ENCODE measurements around the gene ZBTB16. TPM values are rescaled to one million over a fixed set of nuclear protein-coding genes. Genes with fewer than 3 reads are reported as not detected.

ZBTB16 gene
- total and polyA plus RNA-seq, 2 of the 13 experiments (the other 11 are each of a cell fraction or from before 2014, with no cell fraction given), result not detected

DNA sequence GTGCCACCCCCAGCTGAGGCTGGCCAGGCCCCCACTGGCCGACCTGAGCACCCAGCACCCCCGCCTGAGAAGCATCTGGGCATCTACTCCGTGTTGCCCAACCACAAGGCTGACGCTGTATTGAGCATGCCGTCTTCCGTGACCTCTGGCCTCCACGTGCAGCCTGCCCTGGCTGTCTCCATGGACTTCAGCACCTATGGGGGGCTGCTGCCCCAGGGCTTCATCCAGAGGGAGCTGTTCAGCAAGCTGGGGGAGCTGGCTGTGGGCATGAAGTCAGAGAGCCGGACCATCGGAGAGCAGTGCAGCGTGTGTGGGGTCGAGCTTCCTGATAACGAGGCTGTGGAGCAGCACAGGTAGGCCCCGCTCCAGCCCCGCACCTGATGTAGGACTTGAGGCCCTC, 4.7 kb downstream of the ZBTB16 start:
- Histone ChIP-seq H3K4me3 (replicated peaks in 1 of 3; ENCODE audit: insufficient read depth in 1 of 3, low read depth in 2 of 3, low read length in 3 of 3) (no peak overlapping the region), H3K9me3 (ENCODE audit: low read length) (no peaks in the 10 kb centered on the region), H3K4me1 (ENCODE audit: insufficient read depth, low read length) (no peaks in the 10 kb centered on the region), H3K27ac (ENCODE audit: extremely low read length, insufficient read depth, low read length) (no peak overlapping the region), H3K36me3 (replicated peaks in 1 of 2; ENCODE audit: control insufficient read depth in 1 of 2, insufficient read depth in 2 of 2, low read length in 2 of 2) (no peaks in the 10 kb centered on the region), H3K27me3 (ENCODE audit: control insufficient read depth in 1 of 2, insufficient read depth in 2 of 2, low read length in 2 of 2) (peaks cover 9 to 76% of the 10 kb centered on the region in 2 experiments), H2AFZ (ENCODE audit: low read length) (no peak overlapping the region), H3K9ac (ENCODE audit: insufficient read depth, low read depth, low read length) (no peak overlapping the region), H4K20me1 (ENCODE audit: insufficient read depth, low read length) (0 out of 2 replicates have a peak, but pooled peaks cover 4% of the 10 kb centered on the region), H3K79me2 (ENCODE audit: insufficient read depth, low read length) (no peaks in the 10 kb centered on the region), H3K4me2 (ENCODE audit: low read depth, low read length) (no peak overlapping the region)
- POLR2A ChIA-PET, result no interaction called here
- in situ Hi-C loops (cut with HindIII; ENCODE audit: extremely low pct_ligation_motif_present, low pct_unique_long_range_greater_than_20kb) (no loop called here), intact Hi-C loops (cut with micrococcal nuclease; ENCODE audit: unreplicated experiment) (no loop called here)
- DNase-seq (ENCODE audit: low spot score) (no peak), ATAC-seq (no peak), FAIRE-seq (no peak)
- WGBS (ENCODE audit: low lambda C conversion rate), result no CpG with 5 or more reads among the region's 14 CpGs
- CTCF ChIA-PET (ENCODE audit: low intra/inter-chr PET ratio, low total read pairs), result no interaction called here
- no TSS peak for BruUV-seq (replicated peaks)
- TF ChIP-seq, protein P1, sequence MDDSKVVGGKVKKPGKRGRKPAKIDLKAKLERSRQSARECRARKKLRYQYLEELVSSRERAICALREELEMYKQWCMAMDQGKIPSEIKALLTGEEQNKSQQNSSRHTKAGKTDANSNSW (CRISPR knock-in tag; IDR thresholded peaks at IDR 0.05; ENCODE audit: borderline replicate concordance), result no peak
- 0 out of 2 replicates have a peak, but pooled peaks have one; percentile 20 for TF ChIP-seq BHLHE40 (IDR thresholded peaks at IDR 0.05; ENCODE audit: low read length)
- TF ChIP-seq, protein P2, sequence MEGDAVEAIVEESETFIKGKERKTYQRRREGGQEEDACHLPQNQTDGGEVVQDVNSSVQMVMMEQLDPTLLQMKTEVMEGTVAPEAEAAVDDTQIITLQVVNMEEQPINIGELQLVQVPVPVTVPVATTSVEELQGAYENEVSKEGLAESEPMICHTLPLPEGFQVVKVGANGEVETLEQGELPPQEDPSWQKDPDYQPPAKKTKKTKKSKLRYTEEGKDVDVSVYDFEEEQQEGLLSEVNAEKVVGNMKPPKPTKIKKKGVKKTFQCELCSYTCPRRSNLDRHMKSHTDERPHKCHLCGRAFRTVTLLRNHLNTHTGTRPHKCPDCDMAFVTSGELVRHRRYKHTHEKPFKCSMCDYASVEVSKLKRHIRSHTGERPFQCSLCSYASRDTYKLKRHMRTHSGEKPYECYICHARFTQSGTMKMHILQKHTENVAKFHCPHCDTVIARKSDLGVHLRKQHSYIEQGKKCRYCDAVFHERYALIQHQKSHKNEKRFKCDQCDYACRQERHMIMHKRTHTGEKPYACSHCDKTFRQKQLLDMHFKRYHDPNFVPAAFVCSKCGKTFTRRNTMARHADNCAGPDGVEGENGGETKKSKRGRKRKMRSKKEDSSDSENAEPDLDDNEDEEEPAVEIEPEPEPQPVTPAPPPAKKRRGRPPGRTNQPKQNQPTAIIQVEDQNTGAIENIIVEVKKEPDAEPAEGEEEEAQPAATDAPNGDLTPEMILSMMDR (CRISPR knock-in tag; IDR thresholded peaks at IDR 0.05), result peak; percentile 25
- no peak for TF ChIP-seq NR2F6 (IDR thresholded peaks at IDR 0.05)
- TF ChIP-seq NR2F6 (CRISPR knock-in tag; IDR thresholded peaks at IDR 0.05), result 0 out of 2 replicates have a peak, but pooled peaks have one; percentile 7
- TF ChIP-seq HNF4A (CRISPR knock-in tag; IDR thresholded peaks at IDR 0.05), result peak; percentile 29; the same call in 1 of the 2 replicates
- no peak for TF ChIP-seq ZSCAN29 (CRISPR knock-in tag; conservative IDR thresholded peaks at IDR 0.05)
- TF ChIP-seq, protein P3, sequence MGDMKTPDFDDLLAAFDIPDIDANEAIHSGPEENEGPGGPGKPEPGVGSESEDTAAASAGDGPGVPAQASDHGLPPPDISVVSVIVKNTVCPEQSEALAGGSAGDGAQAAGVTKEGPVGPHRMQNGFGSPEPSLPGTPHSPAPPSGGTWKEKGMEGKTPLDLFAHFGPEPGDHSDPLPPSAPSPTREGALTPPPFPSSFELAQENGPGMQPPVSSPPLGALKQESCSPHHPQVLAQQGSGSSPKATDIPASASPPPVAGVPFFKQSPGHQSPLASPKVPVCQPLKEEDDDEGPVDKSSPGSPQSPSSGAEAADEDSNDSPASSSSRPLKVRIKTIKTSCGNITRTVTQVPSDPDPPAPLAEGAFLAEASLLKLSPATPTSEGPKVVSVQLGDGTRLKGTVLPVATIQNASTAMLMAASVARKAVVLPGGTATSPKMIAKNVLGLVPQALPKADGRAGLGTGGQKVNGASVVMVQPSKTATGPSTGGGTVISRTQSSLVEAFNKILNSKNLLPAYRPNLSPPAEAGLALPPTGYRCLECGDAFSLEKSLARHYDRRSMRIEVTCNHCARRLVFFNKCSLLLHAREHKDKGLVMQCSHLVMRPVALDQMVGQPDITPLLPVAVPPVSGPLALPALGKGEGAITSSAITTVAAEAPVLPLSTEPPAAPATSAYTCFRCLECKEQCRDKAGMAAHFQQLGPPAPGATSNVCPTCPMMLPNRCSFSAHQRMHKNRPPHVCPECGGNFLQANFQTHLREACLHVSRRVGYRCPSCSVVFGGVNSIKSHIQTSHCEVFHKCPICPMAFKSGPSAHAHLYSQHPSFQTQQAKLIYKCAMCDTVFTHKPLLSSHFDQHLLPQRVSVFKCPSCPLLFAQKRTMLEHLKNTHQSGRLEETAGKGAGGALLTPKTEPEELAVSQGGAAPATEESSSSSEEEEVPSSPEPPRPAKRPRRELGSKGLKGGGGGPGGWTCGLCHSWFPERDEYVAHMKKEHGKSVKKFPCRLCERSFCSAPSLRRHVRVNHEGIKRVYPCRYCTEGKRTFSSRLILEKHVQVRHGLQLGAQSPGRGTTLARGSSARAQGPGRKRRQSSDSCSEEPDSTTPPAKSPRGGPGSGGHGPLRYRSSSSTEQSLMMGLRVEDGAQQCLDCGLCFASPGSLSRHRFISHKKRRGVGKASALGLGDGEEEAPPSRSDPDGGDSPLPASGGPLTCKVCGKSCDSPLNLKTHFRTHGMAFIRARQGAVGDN (CRISPR knock-in tag; IDR thresholded peaks at IDR 0.05), result peak; percentile 20; the same call in 1 of the 2 replicates
- 0 out of 4 replicates have a peak, but pooled peaks of 1 of the 2 experiments have one; percentile 10 for TF ChIP-seq NR2F1 (CRISPR knock-in tag; IDR thresholded peaks at IDR 0.05)

All from HepG2 (cell line).